Lower leg skin (tissue), 4 donors: ENCODE results near the gene DNLZ. TPM values are rescaled to one million over a fixed set of nuclear protein-coding genes. Genes with fewer than 3 reads are reported as not detected.

Source experiments
- DNase-seq, 2 donors: peaks; one replicate each; pipeline ENCODE4 v3.0.0-alpha.2; 2019; ENCODE audit warnings: low spot score in 2 of 2
- H3K4me3 ChIP-seq: fragments of 200-600 bp; sonication (generic); 2 replicates; pipeline ENCODE4 v1.5.1; 2017; ENCODE audit warnings: mild to moderate bottlenecking, low read depth; ENCODE audit not compliant: poor library complexity, severe bottlenecking
- CTCF ChIP-seq, 3 donors: fragments of 450-650 bp; IDR thresholded peaks; one replicate each; pipeline ENCODE4 v1.5.1; 2016; ENCODE audit warnings: antibody characterized with exemption in 3 of 3, mild to moderate bottlenecking in 3 of 3, moderate library complexity in 2 of 3
- POLR2A ChIP-seq, 2 donors: fragments of 450-650 bp; IDR thresholded peaks; one replicate each; pipeline ENCODE4 v1.6.1; 2016 to 2017; ENCODE audit warnings: antibody characterized with exemption in 2 of 2, mild to moderate bottlenecking in 1 of 2, moderate library complexity in 1 of 2
- WGBS, 2 donors: methylation state at CpG; one replicate each; pipeline ENCODE4 v1.1.5; 2018; 5-methylcytosine and 5-hydroxymethylcytosine counted together
- intact Hi-C: fragments of 100-400 bp; cut with DNase I; formaldehyde crosslinking; loops from one replicate; pipeline ENCODE4 v1.15.0; 2023; ENCODE audit warnings: low total_unique reads
- total RNA-seq, 4 donors: library from RNA; depleted of rRNA; stranded (reverse); fragments of >200 nt; gene quantifications; one replicate each; pipeline ENCODE4 v1.1.0, GENCODE V29; 2016

Gene DNLZ
- total RNA-seq, 4 donors from 2014 or later = 30.9 to 64.6 (median 44.1) TPM

GRCh38 chr9:136386018-136386417, 22.5 kb upstream of the DNLZ start:
- TF ChIP-seq POLR2A (IDR thresholded peaks at IDR 0.05) = no peak
- no peak for TF ChIP-seq CTCF (IDR thresholded peaks at IDR 0.05)
- DNase-seq = no peak
- 87 to 91% methylated on average over 13 of the region's 13 CpGs for WGBS, 2 donors
- no peak overlapping the region for H3K4me3 ChIP-seq
- intact Hi-C loops = no loop called here

- no peak overlapping the region for H3K4me3 ChIP-seq
- no peak for DNase-seq
- TF ChIP-seq POLR2A (IDR thresholded peaks at IDR 0.05) (no peak), CTCF (IDR thresholded peaks at IDR 0.05) (no peak)
- 92 to 94% methylated on average over 11 of the region's 11 CpGs for WGBS, 2 donors
- intact Hi-C loops = no loop called here
These were observed 21.5 kb upstream of the DNLZ start for GRCh38 chr9:136385015-136385414.

GRCh38 chr9:136383436-136383835, 19.9 kb upstream of the DNLZ start:
- DNase-seq = no peak
- no peak for TF ChIP-seq POLR2A (IDR thresholded peaks at IDR 0.05)
- no peak for TF ChIP-seq CTCF (IDR thresholded peaks at IDR 0.05)
- intact Hi-C loops = no loop called here
- no peak overlapping the region for H3K4me3 ChIP-seq
- 96 to 97% methylated on average over 16 to 20 of the region's 20 CpGs for WGBS, 2 donors

GRCh38 chr9:136381966-136382513, 18.5 kb upstream of the DNLZ start:
- DNase-seq = no peak
- 77 to 82% methylated on average over 10 to 15 of the region's 25 CpGs for WGBS, 2 donors
- no peak for TF ChIP-seq POLR2A (IDR thresholded peaks at IDR 0.05)
- TF ChIP-seq CTCF (IDR thresholded peaks at IDR 0.05) = no peak
- intact Hi-C loops = no loop called here
- no peak overlapping the region for H3K4me3 ChIP-seq

GRCh38 chr9:136381311-136381710, 17.8 kb upstream of the DNLZ start:
- TF ChIP-seq POLR2A (IDR thresholded peaks at IDR 0.05) (no peak), CTCF (IDR thresholded peaks at IDR 0.05) (no peak)
- no peak for DNase-seq
- 55 to 70% methylated on average over 8 to 9 of the region's 9 CpGs for whole genome bisulfite sequencing, 2 donors
- H3K4me3 ChIP-seq = no peak overlapping the region
- intact Hi-C loops = no loop called here

GRCh38 chr9:136380381-136380780, 16.8 kb upstream of the DNLZ start:
- intact Hi-C loops = no loop called here
- H3K4me3 ChIP-seq = no peak overlapping the region
- WGBS, 2 donors = 77 to 94% methylated on average over 3 to 15 of the region's 17 CpGs
- DNase-seq = no peak
- TF ChIP-seq CTCF (IDR thresholded peaks at IDR 0.05) (no peak), POLR2A (IDR thresholded peaks at IDR 0.05) (no peak)
